Ascending aorta (tissue), 2 donors: ENCODE data around the gene NOS1AP. TPM values are rescaled to one million over a fixed set of nuclear protein-coding genes. Genes with fewer than 3 reads are reported as not detected.

Experiments used
- DNase-seq, 2 donors: peaks; one replicate each; pipeline ENCODE4 v3.0.0-alpha.2; 2019; ENCODE audit warnings: low spot score in 2 of 2
- H3K27ac ChIP-seq, 2 donors: fragments of 200-600 bp; sonication (generic); one replicate each; pipeline ENCODE4 v1.5.1; 2016 to 2017; ENCODE audit warnings: mild to moderate bottlenecking in 1 of 2
- H3K27me3 ChIP-seq: fragments of 200-600 bp; sonication (generic); one replicate; pipeline ENCODE4 v1.5.1; 2017
- H3K36me3 ChIP-seq, 2 donors: fragments of 200-600 bp; sonication (generic); one replicate each; pipeline ENCODE4 v1.5.1; 2016
- H3K4me1 ChIP-seq, 2 donors: fragments of 200-600 bp; sonication (generic); one replicate each; pipeline ENCODE4 v1.5.1; 2016 to 2017; ENCODE audit warnings: mild to moderate bottlenecking in 1 of 2
- H3K4me3 ChIP-seq, 2 donors: fragments of 200-600 bp; sonication (generic); one replicate each; pipeline ENCODE4 v1.5.1; 2016 to 2017; ENCODE audit warnings: mild to moderate bottlenecking in 1 of 2
- H3K9me3 ChIP-seq, 2 donors: fragments of 200-600 bp; sonication (generic); one replicate each; pipeline ENCODE4 v1.5.1; 2016
- intact Hi-C: fragments of 100-400 bp; cut with DNase I; formaldehyde crosslinking; loops from one replicate; pipeline ENCODE4 v1.15.1; 2023
- total RNA-seq: library from RNA; depleted of rRNA; stranded (reverse); fragments of >200 nt; gene quantifications from one replicate; pipeline ENCODE4 v1.1.0, GENCODE V29; 2016
- TF ChIP-seq, protein P1 (sequence below), 3 experiments: fragments of 200-600 bp in 2 of 3; fragments of 450-650 bp in 1 of 3; sonication (generic) in 2 of 3; IDR thresholded peaks; one replicate each; pipeline ENCODE4 v1.5.1; 2016 to 2019; ENCODE audit warnings: antibody characterized with exemption in 3 of 3, mild to moderate bottlenecking in 1 of 3, moderate library complexity in 1 of 3

The NOS1AP gene
- total RNA-seq, 1 donor from 2014 or later: 5.0 TPM

GRCh38 chr1:162233066-162233465 lies 163.6 kb downstream of the NOS1AP start:
- Histone ChIP-seq H3K9me3 (no peaks in the 10 kb centered on the region), H3K36me3 (no peaks in the 10 kb centered on the region), H3K4me1 (peaks cover 0 to 5% of the 10 kb centered on the region in 2 donors), H3K4me3 (no peak overlapping the region), H3K27ac (no peak overlapping the region), H3K27me3 (no peaks in the 10 kb centered on the region)
- TF ChIP-seq, protein P1, sequence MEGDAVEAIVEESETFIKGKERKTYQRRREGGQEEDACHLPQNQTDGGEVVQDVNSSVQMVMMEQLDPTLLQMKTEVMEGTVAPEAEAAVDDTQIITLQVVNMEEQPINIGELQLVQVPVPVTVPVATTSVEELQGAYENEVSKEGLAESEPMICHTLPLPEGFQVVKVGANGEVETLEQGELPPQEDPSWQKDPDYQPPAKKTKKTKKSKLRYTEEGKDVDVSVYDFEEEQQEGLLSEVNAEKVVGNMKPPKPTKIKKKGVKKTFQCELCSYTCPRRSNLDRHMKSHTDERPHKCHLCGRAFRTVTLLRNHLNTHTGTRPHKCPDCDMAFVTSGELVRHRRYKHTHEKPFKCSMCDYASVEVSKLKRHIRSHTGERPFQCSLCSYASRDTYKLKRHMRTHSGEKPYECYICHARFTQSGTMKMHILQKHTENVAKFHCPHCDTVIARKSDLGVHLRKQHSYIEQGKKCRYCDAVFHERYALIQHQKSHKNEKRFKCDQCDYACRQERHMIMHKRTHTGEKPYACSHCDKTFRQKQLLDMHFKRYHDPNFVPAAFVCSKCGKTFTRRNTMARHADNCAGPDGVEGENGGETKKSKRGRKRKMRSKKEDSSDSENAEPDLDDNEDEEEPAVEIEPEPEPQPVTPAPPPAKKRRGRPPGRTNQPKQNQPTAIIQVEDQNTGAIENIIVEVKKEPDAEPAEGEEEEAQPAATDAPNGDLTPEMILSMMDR (IDR thresholded peaks at IDR 0.05): no peak
- intact Hi-C loops: no loop called here
- DNase-seq: no peak

DNA sequence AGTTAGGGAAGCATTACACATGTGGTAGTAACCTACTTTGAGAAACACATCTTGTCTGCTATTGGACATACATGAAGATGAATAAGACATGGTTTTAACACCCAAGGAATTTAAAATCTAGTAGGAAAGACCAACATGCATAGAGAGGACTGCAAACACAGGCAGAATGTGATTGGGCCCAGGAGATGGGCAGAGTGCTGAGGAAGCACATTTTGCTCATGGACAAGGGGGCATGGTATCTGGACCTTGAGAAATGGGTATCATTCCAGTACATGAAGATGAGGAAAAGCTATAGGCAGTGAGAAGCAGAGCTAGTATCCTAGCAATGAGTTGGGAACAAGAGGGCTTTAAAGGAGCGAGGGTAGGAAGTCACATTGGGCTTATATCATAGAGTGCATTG lies 164.4 kb downstream of the NOS1AP start:
- H3K4me1 ChIP-seq: peaks cover 0 to 5% of the 10 kb centered on the region in 2 donors
- H3K36me3 ChIP-seq: no peaks in the 10 kb centered on the region
- no peaks in the 10 kb centered on the region for H3K27me3 ChIP-seq
- no peak for DNase-seq
- TF ChIP-seq, protein P1 (IDR thresholded peaks at IDR 0.05): no peak
- intact Hi-C loops: no loop called here
- H3K9me3 ChIP-seq: no peaks in the 10 kb centered on the region
- H3K4me3 ChIP-seq: no peak overlapping the region
- no peak overlapping the region for H3K27ac ChIP-seq

GRCh38 chr1:162234571-162234970 lies 165.1 kb downstream of the NOS1AP start:
- no peaks in the 10 kb centered on the region for H3K9me3 ChIP-seq
- no peak for DNase-seq
- intact Hi-C loops: no loop called here
- no peak overlapping the region for H3K4me3 ChIP-seq
- no peaks in the 10 kb centered on the region for H3K27me3 ChIP-seq
- TF ChIP-seq, protein P1 (IDR thresholded peaks at IDR 0.05): no peak
- H3K4me1 ChIP-seq: peaks cover 0 to 5% of the 10 kb centered on the region in 2 donors
- no peak overlapping the region for H3K27ac ChIP-seq
- no peaks in the 10 kb centered on the region for H3K36me3 ChIP-seq

GRCh38 chr1:162235241-162235800 lies 165.8 kb downstream of the NOS1AP start:
- Histone ChIP-seq H3K27ac (no peak overlapping the region), H3K4me3 (no peak overlapping the region), H3K4me1 (peaks cover 0 to 5% of the 10 kb centered on the region in 2 donors), H3K36me3 (no peaks in the 10 kb centered on the region), H3K9me3 (no peaks in the 10 kb centered on the region), H3K27me3 (no peaks in the 10 kb centered on the region)
- no peak for DNase-seq
- TF ChIP-seq, protein P1 (IDR thresholded peaks at IDR 0.05): no peak
- intact Hi-C loops: loop anchor here (5.0 kb wide), 1 partner anchor 48 kb away; no protein-coding TSS in a partner anchor

GRCh38 chr1:162236201-162236600 lies 166.7 kb downstream of the NOS1AP start:
- Histone ChIP-seq H3K27ac (no peak overlapping the region), H3K4me1 (no peaks in the 10 kb centered on the region), H3K27me3 (no peaks in the 10 kb centered on the region), H3K4me3 (no peak overlapping the region), H3K36me3 (no peaks in the 10 kb centered on the region), H3K9me3 (no peaks in the 10 kb centered on the region)
- intact Hi-C loops: loop anchor here (5.0 kb wide), 1 partner anchor 49 kb away; no protein-coding TSS in a partner anchor
- no peak for DNase-seq
- TF ChIP-seq, protein P1 (IDR thresholded peaks at IDR 0.05): no peak
